GM21786 (cell line): ENCODE results near the gene LARGE1.
"Not testable (repeated sequence)": the region's sequence is repeated elsewhere in the genome, so short reads cannot be mapped to it uniquely, and the experiment has no call there.

Source experiments
- ATAC-seq: cut with Tn5 transposase; IDR thresholded peaks from one replicate; pipeline ENCODE4 v1.9.1; 2021; ENCODE audit not compliant: unreplicated experiment

Gene LARGE1

DNA sequence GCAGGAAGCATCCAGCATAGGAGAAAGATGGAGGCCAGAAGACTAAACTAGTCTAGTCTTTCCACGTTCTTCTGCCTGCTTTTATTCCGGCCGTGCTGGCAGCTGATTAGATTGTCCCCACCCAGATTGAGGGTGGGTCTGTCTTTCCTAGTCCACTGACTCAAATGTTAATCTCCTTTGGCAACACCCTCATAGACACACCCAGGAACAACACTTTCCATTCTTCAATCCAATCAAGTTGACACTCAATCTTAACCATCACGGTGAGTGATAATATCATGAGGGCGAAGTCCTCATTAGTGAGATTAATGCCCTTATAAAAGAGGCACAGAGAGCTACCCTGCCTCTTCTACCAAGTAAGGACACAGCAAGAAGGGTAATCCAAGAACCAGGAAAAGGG is 424.2 kb downstream of the LARGE1 start:
- no peak for ATAC-seq

DNA sequence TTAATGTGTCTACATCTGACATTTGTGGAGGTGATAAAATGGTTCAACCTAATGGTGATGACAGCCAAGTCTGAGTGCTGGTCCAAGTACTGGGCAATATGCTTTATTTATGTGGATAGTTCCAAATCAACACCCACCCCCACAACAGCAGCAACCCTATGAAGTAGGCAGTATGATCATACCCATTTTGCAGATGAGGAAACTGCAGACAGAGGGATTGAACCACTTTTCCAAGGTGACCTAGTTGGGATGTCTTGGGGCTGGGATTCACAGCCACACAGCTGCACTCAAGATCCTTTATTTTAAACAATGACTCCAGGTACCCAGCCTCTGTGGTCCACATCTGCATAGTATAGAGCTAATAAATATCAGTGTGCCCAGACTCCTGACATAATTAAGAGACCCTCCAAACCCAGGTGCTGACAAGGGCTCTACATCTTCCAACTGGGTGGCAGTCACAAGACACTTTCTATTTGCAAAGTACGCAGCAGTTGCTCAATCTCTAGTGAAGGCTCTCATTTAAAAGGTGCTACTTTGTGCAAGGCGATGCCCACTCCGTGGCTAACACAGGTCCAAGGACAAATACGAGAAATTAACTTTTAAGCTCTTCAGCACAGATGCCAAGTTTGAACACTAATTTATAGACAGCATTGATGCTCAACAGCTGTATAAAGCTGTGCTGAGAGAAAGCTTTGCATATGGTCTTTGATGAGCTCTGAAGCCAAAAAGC is 426.6 kb downstream of the LARGE1 start:
- no peak for ATAC-seq

DNA sequence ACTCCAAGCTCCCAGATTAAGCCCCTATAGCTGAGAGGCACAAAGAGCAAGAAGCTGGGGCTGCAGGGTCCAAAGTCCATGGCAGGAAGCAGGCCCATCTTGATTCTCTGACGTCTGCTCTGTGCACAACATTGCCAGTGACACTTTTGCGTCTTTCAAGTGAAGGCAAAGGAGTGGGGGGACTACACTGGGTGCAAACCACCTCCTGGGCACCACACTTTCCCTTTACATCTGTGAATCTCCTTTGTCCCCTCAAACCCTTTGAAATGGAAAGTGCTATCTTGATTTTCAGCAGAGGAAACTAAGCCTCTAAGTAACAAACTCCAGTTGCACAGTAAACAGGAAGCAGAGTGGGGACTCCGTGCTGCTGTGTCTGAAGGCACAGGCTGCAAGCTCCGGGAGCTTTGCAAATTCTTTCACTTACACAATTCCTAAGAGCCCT is 428.0 kb downstream of the LARGE1 start:
- no peak for ATAC-seq

DNA sequence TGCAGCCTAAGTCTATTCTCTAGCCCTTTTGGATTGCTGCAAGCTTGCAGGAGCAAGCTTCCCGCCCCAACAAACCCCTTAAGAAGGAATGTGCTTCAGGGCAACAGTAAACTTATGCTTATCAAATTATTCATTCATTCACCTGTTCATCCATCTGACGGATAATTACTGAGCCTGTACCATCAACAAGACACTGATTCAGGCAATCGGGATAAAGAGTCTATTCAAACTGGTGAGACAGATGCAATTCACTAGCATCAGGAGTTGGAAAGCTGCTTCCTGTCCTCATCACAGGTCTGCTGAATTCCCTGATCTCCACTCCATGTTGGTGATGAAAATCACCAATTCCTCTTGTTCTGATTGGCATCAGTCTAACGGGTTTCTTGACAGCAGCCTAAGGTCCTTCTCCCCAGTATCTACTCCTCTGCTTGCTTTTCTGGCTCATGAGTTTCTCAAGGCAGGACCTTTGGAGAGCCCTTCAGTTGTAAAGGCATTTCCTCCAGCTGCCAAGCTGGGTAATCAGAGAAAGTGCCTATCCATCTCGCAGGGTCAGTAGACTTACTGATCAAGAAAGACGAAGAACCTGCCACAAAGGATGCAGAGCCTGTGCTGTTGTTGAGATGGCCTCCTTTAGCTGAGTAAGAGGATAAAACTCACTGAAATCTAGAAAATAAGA is 433.1 kb downstream of the LARGE1 start:
- ATAC-seq: no peak

DNA sequence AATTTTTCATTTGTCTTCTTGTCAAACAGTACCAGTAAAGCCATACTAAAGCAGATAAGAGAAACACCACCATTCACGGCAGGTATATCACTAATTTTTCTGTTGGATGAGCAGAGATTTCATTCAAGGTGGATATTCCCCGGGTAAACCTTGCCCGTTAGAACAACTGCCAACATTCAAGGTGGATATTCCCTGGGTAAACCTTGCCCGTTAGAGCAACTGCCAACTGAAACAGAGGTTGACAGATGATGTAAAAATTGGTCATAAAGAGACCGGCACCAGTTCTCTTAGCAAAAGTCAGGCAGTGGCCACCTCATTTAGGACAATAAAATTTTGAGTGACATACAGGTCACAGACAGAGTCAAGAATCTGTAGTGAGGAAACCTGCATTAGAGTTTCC is 438.7 kb downstream of the LARGE1 start:
- ATAC-seq: no peak

DNA sequence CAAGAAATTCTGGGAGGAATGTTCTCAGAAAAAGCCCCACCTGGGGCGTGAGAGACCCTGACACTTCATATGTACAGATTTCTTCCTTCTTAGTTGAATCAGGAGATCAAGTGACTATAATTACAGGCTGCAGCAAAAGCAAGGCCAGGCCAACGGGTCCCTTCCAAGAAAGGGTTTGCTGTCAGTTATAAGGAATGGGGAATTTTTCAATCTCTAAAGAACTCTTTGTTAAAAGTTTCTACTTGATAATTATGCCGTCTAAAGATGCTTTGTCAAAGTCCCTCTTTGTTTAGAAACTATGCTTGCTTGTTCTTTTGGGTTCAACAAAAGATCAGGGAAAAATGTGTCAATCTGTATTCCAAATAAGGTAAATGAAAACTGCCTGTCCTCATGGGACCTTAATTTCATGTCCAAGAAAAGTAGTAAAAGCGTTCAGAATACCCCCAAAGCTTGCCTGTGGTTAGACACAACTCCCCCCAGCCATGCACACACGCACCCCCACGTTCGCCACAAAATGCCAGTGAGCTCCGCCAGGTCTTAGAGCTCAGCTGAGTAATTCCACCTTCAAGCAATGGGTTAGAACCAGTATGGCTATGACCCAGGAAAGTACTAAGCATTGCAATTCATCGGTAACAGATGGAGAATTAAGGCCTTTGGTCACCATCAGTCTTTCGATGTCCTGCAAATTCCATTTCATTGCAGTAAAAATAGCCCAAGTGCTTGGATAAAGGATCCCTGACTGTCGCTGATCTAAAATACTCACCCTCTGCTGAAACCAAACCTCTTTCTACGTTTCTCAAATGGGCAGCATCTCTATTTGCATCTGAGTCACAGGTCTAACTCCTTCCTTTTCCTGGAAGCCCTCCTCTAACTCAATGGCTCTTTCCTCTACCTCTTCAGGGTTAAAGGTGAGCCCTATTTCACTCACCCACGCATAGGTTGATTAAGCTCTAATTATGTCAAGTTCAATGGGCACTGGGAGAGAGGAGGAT is 442.9 kb downstream of the LARGE1 start:
- no peak for ATAC-seq

DNA sequence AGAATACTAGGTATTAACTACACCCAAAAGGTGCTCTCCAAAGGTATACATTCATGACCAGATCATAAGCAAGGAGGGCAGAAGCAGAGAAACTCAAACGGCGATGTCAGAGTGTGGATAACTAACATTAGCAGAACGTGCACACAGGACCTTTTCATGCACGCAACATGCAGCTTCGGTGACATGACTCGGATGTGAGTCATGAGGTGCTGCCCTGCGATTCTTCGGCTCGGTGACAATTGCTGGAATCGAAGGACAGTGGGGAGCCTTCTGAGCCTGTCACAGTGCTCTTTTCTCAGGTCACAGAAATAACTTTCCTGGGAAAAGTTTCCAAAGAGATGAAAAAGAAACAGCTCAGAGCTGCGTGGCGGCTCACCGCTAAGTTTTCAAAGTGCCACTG is 443.6 kb downstream of the LARGE1 start:
- no peak for ATAC-seq

DNA sequence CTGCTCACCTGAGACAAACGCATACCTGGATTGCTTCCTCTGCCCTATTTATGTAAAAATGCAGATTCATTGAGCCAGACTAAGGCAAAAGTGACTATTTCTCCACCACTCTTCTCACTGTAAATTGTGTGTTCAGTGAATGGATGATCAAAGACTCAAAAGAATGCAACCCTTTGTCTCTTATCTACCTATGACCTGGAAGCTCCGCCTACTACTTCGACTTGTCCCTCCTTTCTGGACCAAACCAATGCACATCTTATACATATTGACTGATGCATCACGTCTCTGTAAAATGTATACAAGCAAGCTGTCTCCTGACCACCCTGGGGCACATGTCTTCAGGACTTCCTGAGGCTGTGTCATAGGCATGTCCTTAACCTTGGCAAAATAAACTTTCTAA is 444.1 kb downstream of the LARGE1 start:
- no peak for ATAC-seq

DNA sequence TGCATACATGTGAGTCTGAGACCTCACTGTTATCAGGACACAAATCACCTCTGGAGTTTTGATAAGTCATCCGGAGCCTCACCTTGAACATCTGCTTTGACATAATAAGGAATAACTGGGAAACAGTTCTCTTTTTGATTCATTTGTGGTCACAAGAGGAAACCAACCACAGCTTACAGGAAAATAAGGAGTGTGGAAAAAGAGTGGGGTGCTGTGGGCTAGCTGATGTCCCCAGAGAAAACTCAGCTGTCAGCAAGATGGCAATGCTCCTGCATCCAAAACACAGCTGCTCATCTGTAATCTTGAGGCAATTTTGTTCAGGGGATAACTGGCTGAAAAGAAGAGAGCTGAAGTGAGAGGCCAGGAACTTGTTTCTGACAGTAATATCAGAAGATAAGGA is 445.7 kb downstream of the LARGE1 start:
- ATAC-seq: no peak

DNA sequence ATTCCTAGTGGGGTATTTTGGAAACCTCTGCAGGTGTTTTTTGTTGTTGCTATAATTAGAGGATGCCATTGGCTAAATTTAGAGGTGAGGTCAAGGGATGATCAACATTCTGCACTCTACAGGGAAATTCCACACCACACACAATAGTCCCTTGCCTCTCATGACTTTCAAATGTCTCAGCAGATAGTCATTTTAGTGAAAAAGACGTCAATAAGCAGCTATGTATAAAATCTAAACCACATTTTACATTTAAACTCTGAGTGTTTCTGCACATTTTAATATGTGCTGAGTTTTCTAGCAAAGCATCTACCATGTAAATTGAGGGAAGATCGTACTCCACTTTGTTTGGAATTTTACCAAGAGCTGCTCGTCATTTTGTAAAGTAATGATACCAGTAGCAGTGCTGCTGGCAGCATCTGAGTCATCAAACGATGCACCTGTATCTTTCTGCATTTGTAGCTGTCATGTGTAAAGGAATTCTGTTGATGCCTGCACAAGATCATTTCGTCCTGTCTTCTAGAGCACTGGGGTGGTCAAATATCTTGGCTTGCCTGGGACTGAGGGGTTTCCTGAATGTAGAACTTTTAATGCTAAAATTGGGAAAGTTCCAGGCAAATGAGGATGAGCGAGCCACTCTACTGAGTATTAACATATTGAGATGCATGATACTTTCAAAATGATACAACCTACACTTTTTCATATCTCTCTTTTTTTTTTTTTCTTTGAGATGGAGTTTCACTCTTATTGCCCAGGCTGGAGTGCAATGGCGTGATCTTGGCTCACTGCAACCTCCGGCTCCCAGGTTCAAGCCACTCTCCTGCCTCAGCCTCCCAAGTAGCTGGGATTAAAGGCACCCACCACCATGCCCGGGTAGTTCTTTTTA is 447.6 kb downstream of the LARGE1 start:
- peak; percentile 65 for ATAC-seq

DNA sequence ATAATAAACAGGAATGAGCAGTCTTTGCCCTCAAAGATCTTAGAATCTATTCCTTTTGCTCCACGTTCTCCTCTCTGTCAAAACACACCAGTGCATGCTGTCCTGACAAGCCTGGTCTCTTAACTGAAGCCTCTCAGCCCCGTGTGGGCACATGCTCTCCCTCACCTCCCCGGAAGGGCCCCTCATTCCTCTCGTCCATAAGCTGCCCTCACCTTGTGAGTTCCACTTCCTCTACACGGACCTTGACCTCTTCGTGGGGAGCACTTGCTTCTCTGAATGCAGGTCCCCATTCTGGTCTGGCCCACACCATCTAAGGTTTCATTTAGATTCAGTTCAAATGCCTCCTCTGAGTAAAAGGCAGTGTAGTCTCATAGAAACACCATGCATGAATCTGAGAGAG is 449.8 kb downstream of the LARGE1 start:
- no peak for ATAC-seq

DNA sequence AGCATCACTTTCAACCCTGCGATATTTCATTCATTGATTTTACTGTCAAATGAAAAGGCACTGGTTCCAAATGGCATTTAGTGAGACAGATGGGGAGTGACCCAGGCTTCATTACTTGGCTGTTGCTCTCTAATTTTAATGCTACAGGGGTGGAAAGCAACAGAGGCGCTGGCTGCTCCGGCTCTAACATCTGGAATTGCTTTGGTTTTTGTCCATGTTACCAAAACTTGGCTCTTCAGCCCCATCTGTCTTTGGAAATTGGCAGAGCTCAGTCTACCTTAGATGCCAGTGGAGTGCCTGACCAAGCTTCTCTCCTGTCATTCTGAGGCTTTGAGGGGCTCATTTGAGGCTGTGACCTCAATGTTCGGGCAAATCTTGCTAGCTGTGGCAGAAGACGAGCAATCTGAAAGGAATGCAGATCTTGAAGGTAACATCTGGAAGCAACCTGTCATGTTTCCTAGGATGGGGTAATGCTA is 452.6 kb downstream of the LARGE1 start:
- ATAC-seq: no peak

DNA sequence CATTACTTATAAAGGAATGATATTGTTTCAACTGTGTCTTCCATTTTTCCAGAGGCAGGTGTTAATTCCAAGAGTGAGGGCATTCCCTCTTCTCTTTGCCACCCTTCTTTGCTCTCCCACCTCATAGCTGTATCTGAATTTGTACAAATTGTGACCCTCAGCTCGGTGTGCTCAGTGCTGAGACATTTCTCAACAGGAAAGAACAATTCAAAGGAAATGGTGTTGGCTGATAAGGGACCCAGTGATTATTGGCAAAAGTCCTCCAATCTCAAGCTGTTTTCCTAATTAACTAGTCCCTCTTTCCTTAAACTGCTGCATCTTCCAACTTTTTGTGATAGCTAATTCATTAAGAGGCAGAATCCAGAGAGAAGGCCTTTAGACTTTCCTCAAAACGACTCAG is 453.2 kb downstream of the LARGE1 start:
- ATAC-seq: no peak

DNA sequence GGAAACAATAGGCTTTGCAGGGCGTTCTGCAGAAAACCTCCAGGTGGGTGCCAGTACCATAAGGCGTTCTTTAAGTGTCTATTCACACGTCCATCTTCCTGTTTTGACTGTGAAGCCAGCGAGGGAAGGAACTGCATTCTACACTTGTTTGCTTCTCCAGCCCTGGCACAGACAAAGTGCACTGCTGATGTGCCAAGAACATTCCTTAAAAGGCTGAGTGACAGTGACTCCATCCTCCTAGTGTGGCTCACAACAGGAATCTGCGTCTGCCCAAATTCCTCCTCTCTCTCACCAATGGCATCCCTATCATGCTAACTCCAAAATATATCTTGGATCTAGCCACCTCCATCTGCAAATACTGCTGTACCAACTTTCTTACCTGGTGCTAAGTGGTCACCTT is 454.7 kb downstream of the LARGE1 start:
- no peak for ATAC-seq

DNA sequence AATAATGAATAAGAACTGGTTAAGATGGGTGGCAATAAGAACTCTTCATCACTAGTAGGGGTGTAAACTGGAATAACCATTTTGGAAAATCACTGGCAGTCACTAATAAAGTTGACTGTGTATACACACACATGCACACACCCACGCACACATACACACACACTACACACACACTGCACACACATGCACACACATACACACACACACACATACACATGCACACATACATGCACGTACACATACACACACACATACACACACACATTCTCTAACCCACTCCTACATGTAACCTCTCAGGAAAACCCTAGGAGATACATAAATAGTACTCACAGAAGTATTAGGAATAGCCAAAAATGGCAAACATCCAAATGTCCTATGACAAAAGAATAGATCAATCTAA is 455.6 kb downstream of the LARGE1 start:
- no peak for ATAC-seq

DNA sequence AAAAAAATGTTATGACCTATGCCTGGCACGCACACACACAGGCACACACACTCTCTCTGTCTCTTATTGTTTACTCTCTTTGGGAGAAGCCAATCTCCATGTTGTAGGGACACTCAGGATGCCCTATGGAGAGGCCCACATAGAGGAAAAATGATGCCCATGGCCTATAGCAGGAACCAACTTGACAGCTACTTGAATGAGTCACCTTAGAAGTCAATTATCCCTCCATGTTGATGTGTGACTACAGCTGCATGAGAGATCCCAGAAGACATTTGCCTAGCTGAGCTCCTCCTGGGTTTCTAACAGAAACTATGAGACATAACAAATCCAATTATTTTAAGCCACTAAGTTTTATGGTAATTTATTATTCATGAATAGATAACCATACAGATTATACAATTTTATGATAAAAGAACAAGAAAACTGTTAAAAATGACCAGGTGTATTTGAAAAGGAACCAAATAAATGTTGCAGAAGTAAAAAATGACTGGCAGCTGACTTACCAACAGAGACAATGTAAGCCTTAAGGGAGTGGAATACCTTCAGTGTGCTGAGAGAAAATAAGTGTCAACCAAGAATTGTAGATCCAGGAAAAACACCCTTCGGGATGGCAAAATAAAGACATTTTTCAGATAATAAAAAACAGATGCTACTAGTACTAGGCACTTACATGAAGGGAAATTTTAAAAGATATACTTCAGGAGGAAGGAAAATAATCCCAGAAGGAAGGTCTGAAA is 458.4 kb downstream of the LARGE1 start:
- no peak for ATAC-seq

DNA sequence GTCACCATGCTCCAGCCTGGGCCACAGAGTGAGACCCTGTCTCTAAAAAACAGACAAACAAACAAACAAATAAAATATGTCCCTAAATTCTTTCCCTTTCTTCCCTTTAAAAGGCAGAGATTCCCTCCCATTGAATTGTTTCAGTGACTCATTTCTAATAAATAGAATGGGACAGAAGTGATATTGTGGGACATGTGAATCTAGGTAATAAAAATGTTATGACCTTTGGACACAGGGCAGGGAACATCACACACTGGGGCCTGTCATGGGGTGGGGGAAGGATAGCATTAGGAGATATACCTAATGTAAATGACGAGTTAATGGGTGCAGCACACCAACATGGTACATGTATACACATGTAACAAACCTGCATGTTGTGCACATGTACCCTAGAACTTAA is 459.0 kb downstream of the LARGE1 start:
- ATAC-seq: not testable (repeated sequence)

DNA sequence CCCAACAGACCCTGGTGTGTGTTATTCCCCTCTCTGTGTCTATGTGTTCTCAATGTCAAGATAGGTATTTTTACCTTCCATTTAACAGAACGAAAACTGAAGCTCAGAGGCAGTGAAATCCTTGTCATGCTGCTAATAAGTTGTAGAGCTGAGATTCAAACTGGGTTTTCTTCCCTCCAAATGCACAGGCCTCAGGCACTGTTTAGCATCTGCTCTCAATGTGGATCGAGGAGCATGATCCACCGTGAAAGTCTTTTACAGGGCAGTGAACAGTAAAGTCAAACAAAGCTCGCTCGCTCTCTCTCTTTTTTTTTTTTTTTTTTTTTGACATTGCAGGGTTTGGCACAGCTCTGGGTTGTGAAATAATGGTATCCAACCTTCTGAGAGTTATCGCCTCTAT is 461.1 kb downstream of the LARGE1 start:
- no peak for ATAC-seq

DNA sequence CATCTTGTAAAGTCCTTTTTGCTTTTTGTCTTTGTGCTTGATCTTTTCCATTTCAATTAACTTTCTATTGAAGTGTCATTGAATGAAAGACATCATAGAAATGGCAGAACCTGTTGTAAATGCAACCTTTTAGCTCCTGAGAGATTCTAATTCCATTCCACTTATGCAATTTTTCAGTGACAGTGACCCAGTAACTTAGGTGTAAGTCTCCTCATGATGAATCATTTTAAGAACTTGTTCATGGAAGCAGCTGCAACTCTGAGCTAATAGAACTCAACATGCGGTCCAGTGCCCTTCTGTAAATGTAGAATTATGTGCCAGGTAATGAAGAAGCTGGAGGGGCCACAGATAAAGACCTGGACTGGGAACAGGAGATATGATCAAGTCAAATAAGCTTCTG is 463.8 kb downstream of the LARGE1 start:
- no peak for ATAC-seq

DNA sequence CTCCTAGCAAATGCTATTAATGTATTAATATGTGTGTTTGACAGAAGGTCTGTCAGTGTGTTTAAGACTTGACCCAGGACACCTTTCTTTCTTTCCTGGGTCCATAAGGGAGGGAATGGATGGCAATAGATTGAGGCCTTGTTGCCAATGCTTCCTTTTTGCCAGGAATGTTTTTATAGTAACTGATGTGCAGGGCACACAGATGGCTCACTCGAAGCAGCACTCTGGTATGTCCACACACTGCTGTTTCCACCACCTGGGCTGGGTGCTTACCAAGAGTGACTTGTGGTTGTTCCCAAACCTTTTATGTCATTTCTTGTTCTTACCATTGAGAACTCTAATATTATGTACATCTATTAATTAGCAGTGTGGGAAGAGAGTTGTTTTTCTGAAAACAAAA is 465.2 kb downstream of the LARGE1 start:
- ATAC-seq: no peak
